ENCODE measurements around the gene RIC1.

- TF ChIP-seq CTCF (conservative IDR thresholded peaks at IDR 0.05 in 1 of 2, IDR thresholded peaks at IDR 0.05 in 1 of 2; ENCODE audit: low read depth in 1 of 2, low read length in 2 of 2) (no peak), EZH2 (IDR thresholded peaks at IDR 0.05; ENCODE audit: low read length, missing control alignments) (no peak)
Measured at GRCh38 chr9:5800969-5801738, 172.2 kb downstream of the RIC1 start.
